ENCODE data around the gene PARD3B. TPM values are rescaled to one million over a fixed set of nuclear protein-coding genes. Genes with fewer than 3 reads are reported as not detected.
A peak's percentile ranks its signal among the peaks of the same experiment; 100 is the strongest.

Gene PARD3B
- total RNA-seq (2021) (7.6 and 7.7 TPM in 2 replicates), Bru-seq, nascent RNA (percentile 57 among the genes with signal in this experiment), BruChase-seq, experiment 1, labeled RNA remaining after a 2-hour chase (percentile 55 among the genes with signal in this experiment), BruChase-seq, experiment 2, labeled RNA remaining after a 6-hour chase (percentile 53 among the genes with signal in this experiment)
- long read RNA-seq, partial matches to known transcripts = 1 of 5 reads
- long read RNA-seq, other reads (novel, unspliced or antisense) = 4 of 5 reads

- CTCF ChIA-PET = no interaction called here
- H3K27me3 ChIP-seq (replicated peaks; ENCODE audit: insufficient read depth, low read depth, low read length, poor library complexity) = no peaks in the 10 kb centered on the region
Observed at GRCh38 chr2:204544961-204545860, at the start of gene PARD3B. Gene PARD3B (plus strand): TSS chr2:204545475. CDS start chr2:204546000, 525 bp downstream.

GRCh38 chr2:204496779-204497178 lies 48.5 kb upstream of the PARD3B start:
- intact Hi-C loops (cut with micrococcal nuclease; ENCODE audit: unreplicated experiment) = no loop called here
- Histone ChIP-seq H3K4me1 (ENCODE audit: insufficient read depth, low read length, poor library complexity, severe bottlenecking) (peaks cover 2% of the 10 kb centered on the region), H3K4me3 (ENCODE audit: low read depth, low read length, poor library complexity, severe bottlenecking) (no peak overlapping the region), H3K27me3 (replicated peaks; ENCODE audit: insufficient read depth, low read depth, low read length, poor library complexity) (no peaks in the 10 kb centered on the region), H3K27ac (ENCODE audit: low read depth, low read length, poor library complexity, severe bottlenecking) (no peak overlapping the region), H3K36me3 (ENCODE audit: insufficient read depth, low read length, poor library complexity, severe bottlenecking) (no peaks in the 10 kb centered on the region), H3K9me3 (ENCODE audit: low read depth, low read length, poor library complexity, severe bottlenecking) (no peaks in the 10 kb centered on the region)
- ChIA-PET CTCF (no interaction called here), POLR2A (ENCODE audit: low non-redundant PET) (no interaction called here)
- BruUV-seq (replicated peaks) = no TSS peak
- no peak for DNase-seq (ENCODE audit: low spot score)
- no peak for TF ChIP-seq CTCF (conservative IDR thresholded peaks at IDR 0.05; ENCODE audit: low read depth, low read length)
- TF ChIP-seq EZH2 (IDR thresholded peaks at IDR 0.05; ENCODE audit: borderline replicate concordance, low read depth, low read length, poor library complexity, severe bottlenecking) = no peak

More at GRCh38 chr2:204544961-204545860, at the start of gene PARD3B:
- intact Hi-C loops (cut with micrococcal nuclease; ENCODE audit: unreplicated experiment) = loop anchor here (5.0 to 10.0 kb wide), 2 partner anchors 220 to 283 kb away; no protein-coding TSS in a partner anchor
- DNase-seq (ENCODE audit: low spot score) = peak; percentile 77
- H3K27ac ChIP-seq (ENCODE audit: low read depth, low read length, poor library complexity, severe bottlenecking) = peak within 1 kb of the TSS; percentile 83
- POLR2A ChIA-PET (ENCODE audit: low non-redundant PET) = no interaction called here
- no TSS peak for BruUV-seq (replicated peaks)
- peak within 1 kb of the TSS; percentile 84 for H3K4me3 ChIP-seq (ENCODE audit: low read depth, low read length, poor library complexity, severe bottlenecking)
- H3K36me3 ChIP-seq (ENCODE audit: insufficient read depth, low read length, poor library complexity, severe bottlenecking) = no peaks in the 10 kb centered on the region
- TF ChIP-seq CTCF (conservative IDR thresholded peaks at IDR 0.05; ENCODE audit: low read depth, low read length) (no peak), EZH2 (IDR thresholded peaks at IDR 0.05; ENCODE audit: borderline replicate concordance, low read depth, low read length, poor library complexity, severe bottlenecking) (no peak)
- H3K9me3 ChIP-seq (ENCODE audit: low read depth, low read length, poor library complexity, severe bottlenecking) = no peaks in the 10 kb centered on the region
- peaks cover 7% of the 10 kb centered on the region for H3K4me1 ChIP-seq (ENCODE audit: insufficient read depth, low read length, poor library complexity, severe bottlenecking)

- Histone ChIP-seq H3K27ac (ENCODE audit: low read depth, low read length, poor library complexity, severe bottlenecking) (no peak overlapping the region), H3K9me3 (ENCODE audit: low read depth, low read length, poor library complexity, severe bottlenecking) (no peaks in the 10 kb centered on the region), H3K36me3 (ENCODE audit: insufficient read depth, low read length, poor library complexity, severe bottlenecking) (no peaks in the 10 kb centered on the region), H3K27me3 (replicated peaks; ENCODE audit: insufficient read depth, low read depth, low read length, poor library complexity) (no peaks in the 10 kb centered on the region), H3K4me3 (ENCODE audit: low read depth, low read length, poor library complexity, severe bottlenecking) (no peak overlapping the region), H3K4me1 (ENCODE audit: insufficient read depth, low read length, poor library complexity, severe bottlenecking) (no peaks in the 10 kb centered on the region)
- no TSS peak for BruUV-seq (replicated peaks)
- ChIA-PET CTCF (no interaction called here), POLR2A (ENCODE audit: low non-redundant PET) (no interaction called here)
- intact Hi-C loops (cut with micrococcal nuclease; ENCODE audit: unreplicated experiment) = no loop called here
- TF ChIP-seq EZH2 (IDR thresholded peaks at IDR 0.05; ENCODE audit: borderline replicate concordance, low read depth, low read length, poor library complexity, severe bottlenecking) (no peak), CTCF (conservative IDR thresholded peaks at IDR 0.05; ENCODE audit: low read depth, low read length) (no peak)
- DNase-seq (ENCODE audit: low spot score) = no peak
Observed at GRCh38 chr2:204497855-204498254, 47.4 kb upstream of the PARD3B start.

All from A673 (cell line).